Prostate gland (tissue), 2 donors: ENCODE results near the gene TPBGL.

ENCODE experiments used
- CTCF ChIP-seq, 4 experiments: fragments of 200-600 bp in 2 of 4; fragments of 450-650 bp in 2 of 4; sonication (generic) in 2 of 4; IDR thresholded peaks; 1 replicate in 3 of 4; 2 replicates in 1 of 4; pipeline ENCODE4 v1.5.1; 2016 to 2019; ENCODE audit warnings: antibody characterized with exemption in 4 of 4, mild to moderate bottlenecking in 2 of 4, moderate library complexity in 2 of 4
- POLR2A ChIP-seq: fragments of 450-650 bp; IDR thresholded peaks from one replicate; pipeline ENCODE4 v1.6.1; 2016; ENCODE audit warnings: antibody characterized with exemption, mild to moderate bottlenecking

GRCh38 chr11:75276686-75277085, 36.1 kb downstream of the TPBGL start:
- no peak for TF ChIP-seq CTCF (IDR thresholded peaks at IDR 0.05)
- TF ChIP-seq POLR2A = no peak
